ENCODE results near the gene AMIGO2.

GRCh38 chr12:47124451-47124850 is 44.7 kb upstream of the AMIGO2 start:
- TF ChIP-seq CTCF (conservative IDR thresholded peaks at IDR 0.05; ENCODE audit: low read depth, low read length) = no peak
- TF ChIP-seq EZH2 (IDR thresholded peaks at IDR 0.05; ENCODE audit: borderline replicate concordance, low read depth, low read length, poor library complexity, severe bottlenecking) = no peak

Measured in A673 (cell line).